WERI-Rb-1 (cell line): ENCODE results near the gene TTLL7.

Experiments used
- DNase-seq: peaks from one replicate; pipeline ENCODE4 v3.0.0-alpha.2; 2020
- H3K27ac ChIP-seq: fragments of 250-450 bp; sonication (Bioruptor Pico); 2 replicates; pipeline ENCODE4 v1.5.1; 2020; ENCODE audit warnings: mild to moderate bottlenecking, moderate library complexity
- H3K27me3 ChIP-seq: fragments of 250-450 bp; sonication (Bioruptor Pico); 2 replicates; pipeline ENCODE4 v1.5.1; 2021; ENCODE audit warnings: mild to moderate bottlenecking, low read depth, moderate library complexity; ENCODE audit not compliant: insufficient read depth, severe bottlenecking
- H3K36me3 ChIP-seq: fragments of 250-450 bp; sonication (Bioruptor Pico); 2 replicates; pipeline ENCODE4 v1.5.1; 2020; ENCODE audit warnings: mild to moderate bottlenecking, moderate library complexity
- H3K4me3 ChIP-seq: 2 replicates; pipeline ENCODE4 v1.5.1; 2011; ENCODE audit warnings: low read depth, mild to moderate bottlenecking, control low read depth, low read length
- H3K9me3 ChIP-seq: fragments of 250-450 bp; sonication (Bioruptor Pico); 2 replicates; pipeline ENCODE4 v1.5.1; 2021; ENCODE audit warnings: mild to moderate bottlenecking, moderate library complexity; ENCODE audit not compliant: severe bottlenecking
- CTCF ChIP-seq: IDR thresholded peaks from 2 replicates; pipeline ENCODE4 v1.5.1; 2011; ENCODE audit warnings: low read depth, mild to moderate bottlenecking, control low read depth, inconsistent platforms, low read length

Gene TTLL7

DNA sequence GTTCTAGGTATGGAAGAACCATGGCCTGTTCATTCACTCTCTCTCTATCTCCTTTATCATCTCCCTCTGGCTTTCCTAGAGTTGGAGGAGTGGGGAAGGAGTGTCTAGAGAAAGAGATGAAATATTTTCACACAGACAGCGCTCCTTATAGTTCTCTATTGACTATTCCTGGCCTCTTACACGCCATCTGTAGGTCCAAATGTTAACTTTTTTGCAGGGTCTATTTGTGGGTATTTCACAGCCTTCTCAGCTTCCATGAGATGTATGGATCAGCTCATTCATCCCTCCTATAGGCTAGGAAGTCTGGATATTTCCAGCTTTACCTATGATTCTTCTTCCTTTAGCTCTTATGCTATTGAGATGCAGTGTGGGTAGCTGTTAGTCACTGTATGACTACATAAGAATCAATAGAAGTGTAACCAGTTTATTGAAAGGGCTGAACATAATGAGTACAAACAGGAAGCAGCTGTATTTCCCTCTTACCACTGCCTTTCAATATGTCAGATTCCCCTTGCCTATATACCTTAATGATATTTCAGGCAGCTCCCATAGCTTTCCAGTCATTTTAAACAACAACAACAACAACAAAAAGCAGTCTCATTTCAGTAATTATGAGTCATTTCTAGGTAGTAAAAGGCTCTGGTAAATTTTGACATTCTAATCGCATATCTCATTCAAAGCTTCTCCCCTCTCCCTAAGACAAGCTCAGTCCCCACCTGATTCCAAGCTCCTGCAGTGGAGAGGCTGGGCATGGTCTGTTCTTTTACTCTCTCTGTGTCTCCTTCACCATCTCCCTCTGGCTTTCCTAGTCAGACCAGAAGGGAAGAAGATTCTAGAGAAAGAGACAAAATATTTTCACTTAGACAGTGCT lies 149.5 kb downstream of the TTLL7 start:
- H3K36me3 ChIP-seq = no peaks in the 10 kb centered on the region
- H3K4me3 ChIP-seq = no peak overlapping the region
- no peaks in the 10 kb centered on the region for H3K9me3 ChIP-seq
- DNase-seq = no peak
- no peak overlapping the region for H3K27ac ChIP-seq
- 0 out of 2 replicates have a peak, but pooled peaks have one; percentile 12 for TF ChIP-seq CTCF
- H3K27me3 ChIP-seq = no peaks in the 10 kb centered on the region

GRCh38 chr1:83846138-83846537 lies 152.8 kb downstream of the TTLL7 start:
- TF ChIP-seq CTCF = no peak
- H3K9me3 ChIP-seq = no peaks in the 10 kb centered on the region
- no peaks in the 10 kb centered on the region for H3K36me3 ChIP-seq
- no peaks in the 10 kb centered on the region for H3K27me3 ChIP-seq
- H3K4me3 ChIP-seq = no peak overlapping the region
- peak overlapping the region; percentile 69 for H3K27ac ChIP-seq
- peak; percentile 24 for DNase-seq

- H3K27ac ChIP-seq = peak overlapping the region; percentile 69
- no peaks in the 10 kb centered on the region for H3K36me3 ChIP-seq
- H3K27me3 ChIP-seq = no peaks in the 10 kb centered on the region
- no peak for TF ChIP-seq CTCF
- no peaks in the 10 kb centered on the region for H3K9me3 ChIP-seq
- H3K4me3 ChIP-seq = no peak overlapping the region; the same call in 1 of the 2 replicates
- no peak for DNase-seq
Measured at GRCh38 chr1:83845437-83846071, 153.4 kb downstream of the TTLL7 start.

- H3K27me3 ChIP-seq = no peaks in the 10 kb centered on the region
- no peak overlapping the region for H3K27ac ChIP-seq
- no peaks in the 10 kb centered on the region for H3K9me3 ChIP-seq
- TF ChIP-seq CTCF = no peak
- no peaks in the 10 kb centered on the region for H3K36me3 ChIP-seq
- DNase-seq = no peak
- no peak overlapping the region for H3K4me3 ChIP-seq
Measured at GRCh38 chr1:83844546-83844945, 154.4 kb downstream of the TTLL7 start.

DNA sequence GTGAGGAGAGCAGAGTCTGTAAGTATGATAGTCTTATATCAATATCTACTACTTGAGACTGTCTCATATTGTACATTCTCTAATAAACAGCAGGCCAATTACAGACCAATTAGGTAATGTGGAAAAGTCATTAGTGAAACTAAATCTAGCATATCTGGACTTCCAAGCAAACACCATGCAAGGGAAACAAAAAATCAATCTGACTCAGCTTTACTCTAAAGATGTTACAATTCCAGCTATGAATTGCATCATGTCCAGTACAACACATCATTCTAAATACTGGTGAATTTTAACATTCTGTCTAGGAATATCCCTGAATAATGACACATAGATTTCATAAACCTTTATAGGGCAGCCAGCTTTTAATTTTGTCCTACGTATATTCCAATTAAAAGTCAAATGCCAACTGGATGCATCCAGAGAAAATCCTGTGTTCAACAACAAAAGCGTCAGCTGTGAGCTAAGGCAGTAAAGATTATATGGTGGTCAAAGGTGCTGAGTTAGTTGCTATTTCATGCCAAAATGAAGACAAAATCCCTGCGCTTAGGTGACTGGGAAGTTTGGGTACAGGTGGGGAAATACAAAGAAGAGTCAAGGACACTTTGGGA lies 159.3 kb downstream of the TTLL7 start:
- Histone ChIP-seq H3K9me3 (no peaks in the 10 kb centered on the region), H3K4me3 (no peak overlapping the region), H3K27me3 (no peaks in the 10 kb centered on the region), H3K36me3 (no peaks in the 10 kb centered on the region), H3K27ac (peak overlapping the region; percentile 22)
- no peak for TF ChIP-seq CTCF
- DNase-seq = no peak
